Measurements from ENCODE around the gene GPBP1. TPM values are rescaled to one million over a fixed set of nuclear protein-coding genes. Genes with fewer than 3 reads are reported as not detected.
"Not testable (repeated sequence)": the region's sequence is repeated elsewhere in the genome, so short reads cannot be mapped to it uniquely, and the experiment has no call there.

GPBP1 gene
- total and polyA plus RNA-seq, 4 donors = 42.6 to 159 (median 49.4) TPM

- H3K4me3 ChIP-seq = no peak overlapping the region
- peaks cover 4 to 12% (median 8%) of the 10 kb centered on the region in 5 donors for H3K4me1 ChIP-seq (ENCODE audit: control insufficient read depth in 5 of 5, insufficient read depth in 5 of 5, low read length in 5 of 5)
- no peaks in the 10 kb centered on the region for H3K9me3 ChIP-seq (ENCODE audit: control insufficient read depth in 4 of 4, insufficient read depth in 3 of 4, low read length in 3 of 4)
- DNase-seq (no peak), ATAC-seq (ENCODE audit: insufficient read depth, low FRiP score) (no peak)
- H3K9ac ChIP-seq (ENCODE audit: insufficient read depth in 1 of 2, low read length in 2 of 2) = no peak overlapping the region
- TF ChIP-seq, protein P1, sequence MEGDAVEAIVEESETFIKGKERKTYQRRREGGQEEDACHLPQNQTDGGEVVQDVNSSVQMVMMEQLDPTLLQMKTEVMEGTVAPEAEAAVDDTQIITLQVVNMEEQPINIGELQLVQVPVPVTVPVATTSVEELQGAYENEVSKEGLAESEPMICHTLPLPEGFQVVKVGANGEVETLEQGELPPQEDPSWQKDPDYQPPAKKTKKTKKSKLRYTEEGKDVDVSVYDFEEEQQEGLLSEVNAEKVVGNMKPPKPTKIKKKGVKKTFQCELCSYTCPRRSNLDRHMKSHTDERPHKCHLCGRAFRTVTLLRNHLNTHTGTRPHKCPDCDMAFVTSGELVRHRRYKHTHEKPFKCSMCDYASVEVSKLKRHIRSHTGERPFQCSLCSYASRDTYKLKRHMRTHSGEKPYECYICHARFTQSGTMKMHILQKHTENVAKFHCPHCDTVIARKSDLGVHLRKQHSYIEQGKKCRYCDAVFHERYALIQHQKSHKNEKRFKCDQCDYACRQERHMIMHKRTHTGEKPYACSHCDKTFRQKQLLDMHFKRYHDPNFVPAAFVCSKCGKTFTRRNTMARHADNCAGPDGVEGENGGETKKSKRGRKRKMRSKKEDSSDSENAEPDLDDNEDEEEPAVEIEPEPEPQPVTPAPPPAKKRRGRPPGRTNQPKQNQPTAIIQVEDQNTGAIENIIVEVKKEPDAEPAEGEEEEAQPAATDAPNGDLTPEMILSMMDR (IDR thresholded peaks at IDR 0.05; ENCODE audit: control extremely low read depth, extremely low read depth) = no peak
- peaks cover 0 to 5% (median 3%) of the 10 kb centered on the region in 4 donors for H3K36me3 ChIP-seq (ENCODE audit: control insufficient read depth in 4 of 4, insufficient read depth in 4 of 4, low read length in 4 of 4)
- WGBS, 2 donors = 97 to 98% methylated on average over 2 of the region's 2 CpGs
- H3K27ac ChIP-seq (ENCODE audit: low read depth in 1 of 2, low read length in 1 of 2) = no peak overlapping the region
- H3K27me3 ChIP-seq (ENCODE audit: control insufficient read depth in 3 of 3, insufficient read depth in 3 of 3, low read length in 2 of 3) = no peaks in the 10 kb centered on the region
Observed at GRCh38 chr5:57190593-57190992, 16.7 kb downstream of the GPBP1 start.

DNA sequence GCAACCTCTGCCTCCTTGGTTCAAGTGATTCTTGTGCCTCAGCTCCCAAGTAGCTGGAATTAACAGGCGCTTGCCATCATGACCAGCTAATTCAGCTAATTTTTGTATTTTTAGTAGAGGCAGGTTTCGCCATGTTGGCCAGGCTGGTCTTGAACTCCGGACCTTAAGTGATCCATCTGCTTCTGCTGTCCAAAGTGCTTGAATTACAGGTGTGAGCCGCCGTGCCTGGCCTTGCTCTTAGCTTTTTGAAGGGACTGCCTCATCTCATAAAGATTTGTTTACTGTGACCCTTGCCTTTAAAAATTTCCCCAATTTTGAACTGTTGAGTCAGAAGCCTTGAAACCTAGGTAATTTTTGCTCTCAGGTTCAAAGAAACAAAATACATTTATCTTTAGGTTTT, 17.3 kb downstream of the GPBP1 start:
- no peak overlapping the region for H3K9ac ChIP-seq (ENCODE audit: insufficient read depth in 1 of 2, low read length in 2 of 2)
- H3K27ac ChIP-seq (ENCODE audit: low read depth in 1 of 2, low read length in 1 of 2) = no peak overlapping the region
- H3K4me1 ChIP-seq (ENCODE audit: control insufficient read depth in 5 of 5, insufficient read depth in 5 of 5, low read length in 5 of 5) = peaks cover 4 to 11% (median 7%) of the 10 kb centered on the region in 5 donors
- H3K36me3 ChIP-seq (ENCODE audit: control insufficient read depth in 4 of 4, insufficient read depth in 4 of 4, low read length in 4 of 4) = peaks cover 2 to 5% (median 3%) of the 10 kb centered on the region in 4 donors
- 92 to 97% methylated on average over 5 of the region's 5 CpGs for WGBS, 2 donors
- H3K9me3 ChIP-seq (ENCODE audit: control insufficient read depth in 4 of 4, insufficient read depth in 3 of 4, low read length in 3 of 4) = no peaks in the 10 kb centered on the region
- DNase-seq (no peak), ATAC-seq (ENCODE audit: insufficient read depth, low FRiP score) (no peak)
- TF ChIP-seq, protein P1 (IDR thresholded peaks at IDR 0.05; ENCODE audit: control extremely low read depth, extremely low read depth) = no peak
- H3K27me3 ChIP-seq (ENCODE audit: control insufficient read depth in 3 of 3, insufficient read depth in 3 of 3, low read length in 2 of 3) = no peaks in the 10 kb centered on the region
- H3K4me3 ChIP-seq = no peak overlapping the region

- 72 to 86% methylated on average over 2 of the region's 2 CpGs for WGBS, 2 donors
- Histone ChIP-seq H3K4me1 (ENCODE audit: control insufficient read depth in 5 of 5, insufficient read depth in 5 of 5, low read length in 5 of 5) (peaks cover 3 to 7% (median 4%) of the 10 kb centered on the region in 5 donors), H3K9me3 (ENCODE audit: control insufficient read depth in 4 of 4, insufficient read depth in 3 of 4, low read length in 3 of 4) (no peaks in the 10 kb centered on the region), H3K27me3 (ENCODE audit: control insufficient read depth in 3 of 3, insufficient read depth in 3 of 3, low read length in 2 of 3) (no peaks in the 10 kb centered on the region), H3K36me3 (ENCODE audit: control insufficient read depth in 4 of 4, insufficient read depth in 4 of 4, low read length in 4 of 4) (peaks cover 2 to 6% (median 4%) of the 10 kb centered on the region in 4 donors), H3K9ac (ENCODE audit: insufficient read depth in 1 of 2, low read length in 2 of 2) (no peak overlapping the region), H3K4me3 (no peak overlapping the region), H3K27ac (ENCODE audit: low read depth in 1 of 2, low read length in 1 of 2) (no peak overlapping the region)
- ATAC-seq (ENCODE audit: insufficient read depth, low FRiP score) = no peak
- TF ChIP-seq, protein P1 (IDR thresholded peaks at IDR 0.05; ENCODE audit: control extremely low read depth, extremely low read depth) = no peak
- no peak for DNase-seq
Observed at GRCh38 chr5:57191986-57192385, 18.1 kb downstream of the GPBP1 start.

- 92 to 95% methylated on average over 6 of the region's 6 CpGs for WGBS, 2 donors
- not testable (repeated sequence) for H3K27me3 ChIP-seq (ENCODE audit: control insufficient read depth in 3 of 3, insufficient read depth in 3 of 3, low read length in 2 of 3); ATAC-seq (ENCODE audit: insufficient read depth, low FRiP score); H3K4me1 ChIP-seq (ENCODE audit: control insufficient read depth in 5 of 5, insufficient read depth in 5 of 5, low read length in 5 of 5); DNase-seq; H3K36me3 ChIP-seq (ENCODE audit: control insufficient read depth in 4 of 4, insufficient read depth in 4 of 4, low read length in 4 of 4); H3K9me3 ChIP-seq (ENCODE audit: control insufficient read depth in 4 of 4, insufficient read depth in 3 of 4, low read length in 3 of 4); H3K27ac ChIP-seq (ENCODE audit: low read depth in 1 of 2, low read length in 1 of 2); H3K9ac ChIP-seq (ENCODE audit: insufficient read depth in 1 of 2, low read length in 2 of 2); H3K4me3 ChIP-seq
Observed at GRCh38 chr5:57192832-57193231, 19.0 kb downstream of the GPBP1 start.
